Heart left ventricle (tissue), 13 donors: ENCODE data around the gene ERI3.

ENCODE experiments used
- CTCF ChIP-seq, 12 donors: fragments of 200-600 bp; sonication (generic) in 4 of 12; IDR thresholded peaks; one replicate each; pipeline versions ENCODE4 v1.5.0 to v1.8.0; 2018 to 2022; ENCODE audit warnings: antibody characterized with exemption in 12 of 12, mild to moderate bottlenecking in 5 of 12
- POLR2A ChIP-seq, 2 donors: fragments of 450-650 bp; IDR thresholded peaks; one replicate each; pipeline ENCODE4 v1.6.1; 2017; ENCODE audit warnings: antibody characterized with exemption in 2 of 2, mild to moderate bottlenecking in 2 of 2, moderate library complexity in 2 of 2
- donor health status: ischemic (EF 13 %, LVEDD 7.1; RV severe dilation, severe dysfunction).
- donor health status: DM: no; HTN: yes; CAD: no.
- donor health status: DM: no; HTN: no; CAD: no.
- donor health status: ischemic (EF 25% LVEDD 6.9; RV normal size, moderate dysfunction).
- donor health status: ischemic (EF 25% LVEDD 5.7; RV mildly dilated, moderate dysfunction).
- donor health status: ischemic (EF 35%, LVEDD 5.7; RV mildly dilated, moderate dysfunction).
- donor health status: nonischemic (EF 11% LVEDD 7.7; RV severe dilation, severe dysfunction).
- donor health status: DM: yes; HTN: yes; CAD: no.
- donor health status: PGD.
- donor health status: ischemic (EF 29% LVEDD 5.4; RV normal size, mild dysfunction).
- donor health status: nonischemic (EF 23%, LVEDD 6.1; RV moderate dilation, normal function).

- TF ChIP-seq CTCF (IDR thresholded peaks at IDR 0.05) (no peak), POLR2A (IDR thresholded peaks at IDR 0.05) (no peak)
These were observed 134.3 kb downstream of the ERI3 start for GRCh38 chr1:44220755-44221154.
